Measurements from ENCODE around the gene SP110. TPM values are rescaled to one million over a fixed set of nuclear protein-coding genes. Genes with fewer than 3 reads are reported as not detected.

SP110 gene
- total and polyA plus RNA-seq, 9 of the 15 experiments (the other 6 are each of a cell fraction or from before 2014, with no cell fraction given): 3.6 to 11.0 (median 7.1) TPM

- TF ChIP-seq NONO (IDR thresholded peaks at IDR 0.05; ENCODE audit: low read depth in 2 of 2, low read length in 1 of 2): no peak
- no peak for TF ChIP-seq SNAPC5 (CRISPR knock-in tag; IDR thresholded peaks at IDR 0.05)
- no peak for TF ChIP-seq ZBTB43 (CRISPR knock-in tag; IDR thresholded peaks at IDR 0.05)
- no peak for TF ChIP-seq RBBP5 (IDR thresholded peaks at IDR 0.05; ENCODE audit: borderline replicate concordance, insufficient read depth, low read length, poor library complexity, severe bottlenecking)
Measured at GRCh38 chr2:230208576-230208975, 11.2 kb downstream of the SP110 start (continued).

GRCh38 chr2:230205721-230206120 is 14.1 kb downstream of the SP110 start:
- TF ChIP-seq KDM2B (CRISPR knock-in tag; IDR thresholded peaks at IDR 0.05): no peak
- no peak for TF ChIP-seq ZBTB43 (CRISPR knock-in tag; IDR thresholded peaks at IDR 0.05)
- TF ChIP-seq ETV1 (tag; conservative IDR thresholded peaks at IDR 0.05; ENCODE audit: low read depth): no peak
- no peak for TF ChIP-seq ELF4 (CRISPR knock-in tag; IDR thresholded peaks at IDR 0.05)
- no peak for TF ChIP-seq ZNF740 (CRISPR knock-in tag; IDR thresholded peaks at IDR 0.05)
- TF ChIP-seq ZNF740 (tag; IDR thresholded peaks at IDR 0.05): no peak
- no peaks in the 10 kb centered on the region for H3K79me2 ChIP-seq (ENCODE audit: control insufficient read depth, insufficient read depth, low read length)
- 51% methylated on average over 2 of the region's 2 CpGs for WGBS (ENCODE audit: insufficient coverage, low coverage, missing lambda C conversion rate)
- intact Hi-C loops (cut with micrococcal nuclease): no loop called here
- no peak for ATAC-seq
- POLR2A ChIA-PET: no interaction called here
- DNase-seq (ENCODE audit: extremely low read depth in 1 of 4, low spot score in 3 of 4): no peak
- no peaks in the 10 kb centered on the region for H3K36me3 ChIP-seq (ENCODE audit: control insufficient read depth, insufficient read depth, low read length)
- no peak overlapping the region for H3K4me2 ChIP-seq (ENCODE audit: insufficient read depth, low read length)
- no peak overlapping the region for H3K4me3 ChIP-seq
- no peak overlapping the region for H3K27ac ChIP-seq (ENCODE audit: extremely low read depth, low read depth, low read length)
- no peak overlapping the region for H2AFZ ChIP-seq (ENCODE audit: low read depth, low read length)
- H3K9me1 ChIP-seq (ENCODE audit: control insufficient read depth, insufficient read depth, low read length): no peaks in the 10 kb centered on the region
- BruUV-seq (replicated peaks): no TSS peak
- in situ Hi-C loops (cut with MboI): no loop called here
- H3K4me1 ChIP-seq (replicated peaks in 1 of 2; ENCODE audit: control insufficient read depth in 2 of 2, insufficient read depth in 2 of 2, low read length in 2 of 2): no peaks in the 10 kb centered on the region; a peak in 1 of 5 replicates
- H3K9ac ChIP-seq (ENCODE audit: insufficient read depth in 1 of 2, low read depth in 2 of 2, low read length in 2 of 2): no peak overlapping the region
- H3K9me3 ChIP-seq (replicated peaks; ENCODE audit: control insufficient read depth, insufficient read depth, low read depth, low read length): no peaks in the 10 kb centered on the region
- CTCF ChIA-PET (ENCODE audit: low intra/inter-chr PET ratio): no interaction called here
- no peak for FAIRE-seq
- H3K27me3 ChIP-seq (ENCODE audit: control insufficient read depth in 2 of 2, insufficient read depth in 2 of 2, low read length in 2 of 2): no peaks in the 10 kb centered on the region
- H4K20me1 ChIP-seq (replicated peaks; ENCODE audit: control insufficient read depth, insufficient read depth, low read length): no peaks in the 10 kb centered on the region

All from K562 (cell line).